OCI-LY1 (cell line): ENCODE results near the gene SYNDIG1.

Source experiments
- EZH2 ChIP-seq: fragments of 200-600 bp; sonication (generic), shearing (Covaris generic); IDR thresholded peaks from 2 replicates; pipeline ENCODE4 v1.8.0; 2017; ENCODE audit warnings: borderline replicate concordance, mixed run types, mild to moderate bottlenecking, antibody characterized with exemption, low read length, moderate library complexity, mixed read lengths
- TF ChIP-seq, protein P1 (sequence below): fragments of 200-600 bp; sonication (generic), shearing (Covaris generic); IDR thresholded peaks from 2 replicates; pipeline ENCODE4 v1.5.1; 2017; ENCODE audit warnings: mild to moderate bottlenecking, antibody characterized with exemption, low read length, moderate library complexity, mixed read lengths

GRCh38 chr20:24660651-24661050, 191.2 kb downstream of the SYNDIG1 start:
- TF ChIP-seq, protein P1, sequence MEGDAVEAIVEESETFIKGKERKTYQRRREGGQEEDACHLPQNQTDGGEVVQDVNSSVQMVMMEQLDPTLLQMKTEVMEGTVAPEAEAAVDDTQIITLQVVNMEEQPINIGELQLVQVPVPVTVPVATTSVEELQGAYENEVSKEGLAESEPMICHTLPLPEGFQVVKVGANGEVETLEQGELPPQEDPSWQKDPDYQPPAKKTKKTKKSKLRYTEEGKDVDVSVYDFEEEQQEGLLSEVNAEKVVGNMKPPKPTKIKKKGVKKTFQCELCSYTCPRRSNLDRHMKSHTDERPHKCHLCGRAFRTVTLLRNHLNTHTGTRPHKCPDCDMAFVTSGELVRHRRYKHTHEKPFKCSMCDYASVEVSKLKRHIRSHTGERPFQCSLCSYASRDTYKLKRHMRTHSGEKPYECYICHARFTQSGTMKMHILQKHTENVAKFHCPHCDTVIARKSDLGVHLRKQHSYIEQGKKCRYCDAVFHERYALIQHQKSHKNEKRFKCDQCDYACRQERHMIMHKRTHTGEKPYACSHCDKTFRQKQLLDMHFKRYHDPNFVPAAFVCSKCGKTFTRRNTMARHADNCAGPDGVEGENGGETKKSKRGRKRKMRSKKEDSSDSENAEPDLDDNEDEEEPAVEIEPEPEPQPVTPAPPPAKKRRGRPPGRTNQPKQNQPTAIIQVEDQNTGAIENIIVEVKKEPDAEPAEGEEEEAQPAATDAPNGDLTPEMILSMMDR = no peak
- no peak for TF ChIP-seq EZH2
